Stimulated activated CD8-positive, alpha-beta memory T cell treated with anti-CD3 and anti-CD28 coated beads, Interleukin-2, amount 100 ng/mL, for 48 hours (primary cell): ENCODE data around the gene LY6G5C.
A peak's percentile ranks its signal among the peaks of the same experiment; 100 is the strongest.
"Not testable (repeated sequence)": the region's sequence is repeated elsewhere in the genome, so short reads cannot be mapped to it uniquely, and the experiment has no call there.

Experiments used
- DNase-seq, 2 donors: peaks; one replicate each; pipeline ENCODE4 v3.0.0-alpha.2; 2020; ENCODE audit warnings: low read depth in 2 of 2

Gene LY6G5C

DNA sequence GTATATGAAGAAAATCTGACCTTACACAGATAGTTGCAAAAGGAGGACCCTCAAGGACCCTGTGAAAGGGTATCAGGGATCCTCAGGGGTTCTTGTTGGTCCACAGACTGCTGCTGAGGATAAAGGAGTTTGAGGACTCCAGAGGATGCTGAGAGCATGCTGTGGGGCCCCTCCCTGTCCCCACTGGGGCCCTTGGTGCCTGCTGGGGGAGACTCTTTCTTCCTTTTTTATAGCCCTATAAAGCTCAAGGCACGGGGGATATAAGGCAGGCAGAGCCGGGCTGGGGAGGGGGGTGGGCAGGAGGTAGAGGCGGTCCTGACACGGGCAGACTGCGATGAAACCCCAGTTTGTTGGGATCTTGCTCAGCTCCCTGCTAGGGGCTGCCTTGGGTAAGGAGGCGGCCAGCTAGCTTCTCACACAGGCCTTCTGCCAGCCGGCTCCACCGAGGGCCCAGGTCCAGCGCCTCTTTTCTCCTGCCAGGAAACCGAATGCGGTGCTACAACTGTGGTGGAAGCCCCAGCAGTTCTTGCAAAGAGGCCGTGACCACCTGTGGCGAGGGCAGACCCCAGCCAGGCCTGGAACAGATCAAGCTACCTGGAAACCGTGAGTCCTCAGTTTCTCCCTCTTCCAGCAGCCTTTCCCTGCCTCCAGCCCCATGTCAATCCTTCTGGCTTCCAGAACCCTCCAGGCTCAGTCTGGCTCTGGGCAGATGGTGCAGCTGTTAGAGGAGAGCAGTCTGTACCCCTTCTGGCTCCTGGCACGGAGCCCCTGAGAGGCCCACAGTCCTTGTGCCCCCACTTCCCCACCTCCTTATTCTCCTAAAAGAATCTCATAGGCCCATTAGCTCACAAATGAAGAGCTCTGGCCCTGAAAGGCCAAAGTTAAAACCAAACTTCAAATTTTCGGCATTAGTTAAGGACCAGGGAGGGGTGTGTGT lies 34.4 kb upstream of the LY6G5C start, which contains the start of gene LY6G6D:
Gene LY6G6D (plus strand): TSS at position 327 of the 937 bp plus-strand sequence. CDS start 8 bp downstream, at position 335.
- no peak for DNase-seq

DNA sequence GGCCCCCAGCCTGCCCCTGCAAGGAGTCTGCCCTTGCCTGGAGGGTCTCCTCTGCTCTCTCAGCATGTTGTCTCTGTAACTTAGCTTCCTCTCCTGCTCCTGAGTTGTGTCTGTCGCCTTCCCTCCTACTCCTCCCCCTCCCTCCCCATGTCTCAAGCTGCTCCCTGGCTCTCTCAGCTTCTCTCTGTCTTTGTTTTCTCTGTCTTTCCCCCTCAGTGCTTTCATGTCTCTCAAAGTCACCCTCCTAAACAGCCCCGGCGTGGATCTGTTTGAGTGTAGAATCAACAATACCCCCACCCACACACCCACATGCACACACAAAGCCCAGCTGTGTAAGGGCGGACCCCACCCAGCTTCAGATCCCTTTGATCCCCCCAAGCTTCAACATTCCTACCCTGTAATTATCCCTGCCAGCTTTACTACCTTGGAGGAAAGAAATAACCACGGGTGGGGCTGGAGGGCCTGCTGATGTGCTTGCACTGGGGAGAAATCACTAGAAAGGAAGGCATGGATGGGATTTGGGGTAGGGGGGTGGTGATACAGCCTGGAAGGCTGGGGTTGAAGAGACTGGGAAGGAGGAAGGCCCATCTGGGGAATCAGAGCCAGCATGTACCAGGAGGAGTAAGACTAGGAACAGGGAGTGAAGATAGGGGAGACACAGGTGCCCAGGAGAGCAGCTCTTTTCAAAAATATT lies 33.3 kb upstream of the LY6G5C start:
- DNase-seq = no peak

DNA sequence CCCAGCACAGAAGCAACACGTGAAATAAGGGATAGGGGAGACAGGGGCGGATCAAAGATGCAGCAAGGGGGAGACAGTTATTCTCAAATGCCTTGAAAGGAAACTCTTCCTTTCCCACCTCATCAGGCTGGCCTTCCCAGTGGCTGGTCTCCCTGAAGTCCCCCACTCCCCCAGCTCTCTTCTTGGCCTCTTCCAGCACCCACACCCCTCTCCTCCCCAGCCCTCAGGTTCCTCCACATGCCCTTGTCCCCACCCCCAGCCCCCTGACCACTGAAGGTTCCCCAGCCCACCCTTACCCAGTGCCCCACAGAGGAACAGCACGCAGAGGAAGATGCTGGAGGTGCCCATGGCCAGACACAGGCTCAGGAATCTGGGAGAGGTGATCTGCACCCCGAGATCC lies 32.6 kb upstream of the LY6G5C start:
- no peak for DNase-seq

DNA sequence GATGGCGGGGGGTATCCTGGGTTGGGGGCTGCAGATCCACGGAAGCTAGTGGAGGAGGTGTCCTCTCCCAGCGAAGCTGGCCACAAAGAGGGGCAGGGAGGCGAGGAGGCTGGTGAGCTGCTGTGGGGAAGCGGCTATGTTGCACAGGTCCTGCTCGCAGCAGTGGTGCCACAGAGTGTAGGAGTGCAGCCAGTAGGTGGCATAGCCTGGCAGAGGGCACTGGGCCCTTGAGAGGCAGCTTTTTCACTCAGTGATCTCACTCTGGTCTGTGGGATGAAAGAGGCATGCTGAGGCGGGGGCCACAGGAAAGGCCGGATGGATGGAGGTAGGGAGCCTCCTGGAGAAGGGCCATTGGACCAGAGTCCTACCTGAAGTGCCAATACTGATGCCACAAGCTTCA lies 31.4 kb upstream of the LY6G5C start:
- no peak for DNase-seq

DNA sequence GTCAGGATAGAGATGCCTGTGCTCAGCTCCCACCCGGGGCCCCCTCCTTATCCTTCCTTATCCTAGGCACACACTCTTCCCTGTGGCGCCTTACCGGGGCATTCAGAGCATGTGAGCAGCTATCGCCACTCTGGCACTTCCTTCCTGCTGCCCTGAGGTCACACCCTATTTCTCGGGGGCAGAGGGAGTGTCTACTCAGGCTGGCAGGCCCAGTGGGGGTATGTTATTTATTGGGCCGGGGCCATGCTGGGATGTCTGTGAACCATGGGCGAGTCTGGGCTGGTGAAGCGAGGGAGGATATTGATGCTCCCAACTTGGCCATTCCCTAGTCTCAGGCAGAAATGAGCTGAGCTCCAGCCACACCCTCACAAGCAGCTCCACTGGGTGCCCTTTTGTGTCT lies 30.4 kb upstream of the LY6G5C start:
- DNase-seq = no peak

DNA sequence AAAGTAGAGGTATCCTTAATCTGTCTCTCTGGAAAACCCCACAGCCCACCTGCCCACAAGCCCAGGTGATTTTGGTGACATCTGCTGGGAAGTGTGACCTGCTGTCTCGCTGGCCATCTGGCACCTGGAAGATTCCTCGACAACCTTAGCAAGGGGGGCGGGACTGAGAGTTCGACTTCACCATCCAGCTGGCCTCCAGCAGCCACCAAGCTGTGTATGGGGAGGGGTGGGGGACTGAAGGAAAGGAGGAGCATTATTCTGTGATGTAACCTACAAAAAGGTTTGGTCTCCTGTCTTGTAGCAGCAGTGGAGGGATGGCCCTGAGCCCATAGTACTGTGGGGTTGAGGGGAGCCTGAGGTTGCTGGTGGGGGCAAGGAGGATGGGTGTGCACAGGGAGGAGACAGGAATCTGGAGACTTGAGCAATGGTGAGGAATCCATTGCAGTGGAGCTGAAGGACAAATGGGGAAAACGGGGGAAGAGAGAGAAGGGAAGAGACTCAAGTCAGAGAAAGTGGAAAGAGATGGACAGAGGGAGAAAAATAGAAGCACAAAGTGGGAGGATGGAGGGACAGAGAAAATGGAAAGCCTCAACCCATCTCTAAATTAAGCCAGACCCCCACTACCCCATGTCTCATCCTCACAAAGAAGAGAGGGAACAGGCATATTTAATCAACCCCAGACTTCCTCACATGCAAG lies 29.8 kb upstream of the LY6G5C start:
- DNase-seq = no peak

DNA sequence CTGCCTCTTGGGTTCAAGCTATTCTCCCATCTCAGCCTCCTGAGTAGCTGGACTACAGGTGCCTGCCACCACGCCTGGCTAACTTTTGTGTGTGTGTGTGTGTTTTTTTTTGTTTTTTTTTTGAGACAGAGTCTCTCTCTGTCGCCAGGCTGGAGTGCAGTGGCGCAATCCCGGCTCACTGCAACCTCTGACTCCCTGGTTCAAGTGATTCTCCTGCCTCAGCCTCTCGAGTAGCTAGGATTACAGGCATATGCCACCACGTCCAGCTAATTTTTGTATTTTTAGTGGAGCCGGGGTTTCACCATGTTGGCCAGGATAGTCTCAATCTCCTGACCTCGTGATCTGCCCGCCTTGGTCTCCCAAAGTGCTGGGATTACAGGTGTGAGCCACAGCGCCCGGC lies 28.3 kb upstream of the LY6G5C start:
- DNase-seq = not testable (repeated sequence)

DNA sequence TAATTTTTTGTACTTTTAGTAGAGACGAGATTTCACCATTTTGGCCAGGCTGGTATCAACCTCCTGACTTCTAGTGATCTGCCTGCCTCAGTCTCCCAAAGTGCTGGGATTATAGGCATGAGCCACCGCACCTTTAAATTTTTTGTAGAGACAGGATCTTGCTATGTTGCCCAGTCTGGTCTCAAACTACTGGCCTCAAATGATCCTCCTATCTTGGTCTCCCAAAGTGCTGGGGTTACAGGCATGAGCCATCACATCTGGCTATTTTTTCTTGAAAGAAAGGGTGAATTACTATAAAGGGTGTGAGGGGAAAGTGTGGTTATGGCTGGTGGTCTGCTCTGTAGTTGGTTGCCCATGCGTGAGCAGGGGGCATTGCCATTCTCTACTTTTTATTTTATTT lies 27.4 kb upstream of the LY6G5C start:
- no peak for DNase-seq

DNA sequence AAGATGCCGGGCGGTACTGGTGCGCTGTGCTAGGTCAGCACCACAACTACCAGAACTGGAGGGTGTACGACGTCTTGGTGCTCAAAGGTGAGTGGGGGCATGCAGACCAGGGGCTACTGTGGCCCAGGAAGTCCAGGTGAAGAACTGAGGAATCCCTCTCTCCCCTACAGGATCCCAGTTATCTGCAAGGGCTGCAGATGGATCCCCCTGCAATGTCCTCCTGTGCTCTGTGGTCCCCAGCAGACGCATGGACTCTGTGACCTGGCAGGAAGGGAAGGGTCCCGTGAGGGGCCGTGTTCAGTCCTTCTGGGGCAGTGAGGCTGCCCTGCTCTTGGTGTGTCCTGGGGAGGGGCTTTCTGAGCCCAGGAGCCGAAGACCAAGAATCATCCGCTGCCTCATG lies 26.8 kb upstream of the LY6G5C start:
- no peak for DNase-seq

DNA sequence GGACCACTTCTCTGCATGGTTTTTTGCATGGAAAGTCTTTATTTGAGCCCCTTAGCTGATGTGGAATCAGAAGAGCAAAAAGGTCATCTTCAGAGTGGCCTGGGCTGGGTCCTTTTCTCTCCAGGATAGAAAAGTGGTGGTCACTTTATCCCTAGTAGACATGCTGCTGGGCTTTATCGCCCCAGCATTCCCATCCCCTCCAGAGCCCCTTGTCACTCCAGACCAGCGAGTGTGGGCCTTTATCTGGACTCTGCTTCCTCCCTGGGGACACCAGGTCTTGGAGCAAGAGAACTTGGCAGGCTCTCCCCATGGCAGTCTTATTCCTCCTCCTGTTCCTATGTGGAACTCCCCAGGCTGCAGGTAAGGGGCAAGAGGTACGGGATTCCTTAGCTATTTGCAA lies 25.7 kb upstream of the LY6G5C start, which contains the start of gene LY6G6F:
Gene LY6G6F (plus strand): TSS at position 268 of the 400 bp plus-strand sequence. CDS start 41 bp downstream, at position 309.
- no peak for DNase-seq

DNA sequence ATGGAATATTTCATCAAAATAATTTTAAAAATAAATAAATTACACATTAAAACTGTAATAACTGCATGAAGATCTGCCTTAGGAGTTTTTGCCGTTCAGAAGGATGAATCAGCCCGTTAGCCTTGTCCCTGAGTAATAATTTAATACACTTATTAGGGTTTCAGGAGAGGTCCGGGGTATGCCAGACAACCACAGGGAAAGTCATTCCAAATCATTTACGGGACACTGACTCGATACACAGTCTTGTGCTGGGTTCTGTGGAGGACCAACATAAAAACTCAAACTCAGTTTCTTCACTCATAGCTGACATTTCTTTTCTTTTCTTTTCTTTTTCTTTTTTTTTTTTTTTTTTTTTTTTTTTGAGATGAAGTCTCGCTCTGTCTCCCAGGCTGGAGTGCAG lies 25.1 kb upstream of the LY6G5C start:
- no peak for DNase-seq

DNA sequence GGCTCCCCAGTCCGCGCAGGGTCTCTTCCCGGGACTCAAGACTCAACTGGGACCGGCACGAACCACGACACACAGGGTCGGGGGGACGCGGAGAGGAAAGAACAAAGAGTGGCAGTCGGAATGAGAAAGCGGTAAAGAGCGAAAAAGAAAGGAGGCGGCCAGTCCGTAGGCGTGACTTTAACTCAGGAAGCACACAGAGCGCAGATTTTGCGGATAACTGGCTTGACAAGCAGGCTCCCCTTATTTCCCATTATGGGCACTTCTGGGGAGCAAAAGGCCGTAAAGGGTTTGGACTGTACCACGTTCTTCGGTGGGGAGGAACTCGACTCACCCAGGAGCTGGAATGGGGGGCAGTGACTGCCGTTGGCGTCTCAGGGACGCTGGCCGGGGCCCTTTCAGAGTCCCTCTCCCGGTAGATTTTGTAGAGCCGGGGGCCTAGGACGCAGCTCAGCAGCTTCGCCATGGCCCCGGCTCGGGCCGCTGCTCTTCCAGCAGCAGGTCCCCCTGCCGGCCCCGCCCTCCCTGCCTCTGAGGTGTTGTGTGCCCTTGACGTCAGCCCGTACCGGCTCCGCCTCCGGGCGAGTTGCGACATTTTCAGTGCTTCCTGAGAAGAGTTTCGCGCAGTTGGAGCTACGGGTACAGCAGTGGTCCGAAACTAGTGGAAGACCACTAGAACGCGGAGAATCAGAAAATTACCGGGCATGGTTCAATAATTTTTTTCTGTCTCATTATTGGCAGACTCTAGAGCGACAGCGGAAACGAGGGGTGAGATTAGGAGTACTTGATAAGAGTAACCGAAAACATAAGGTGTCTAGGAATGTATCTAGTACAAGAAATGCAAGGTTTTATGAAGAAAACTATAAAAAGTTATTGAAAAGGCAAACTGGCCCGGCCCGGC lies 22.2 kb upstream of the LY6G5C start, which contains the start of gene ABHD16A:
Gene ABHD16A (minus strand): TSS at position 506 of the 898 bp plus-strand sequence. CDS start 43 bp downstream, at position 463.
- peak; percentile 98 for DNase-seq

DNA sequence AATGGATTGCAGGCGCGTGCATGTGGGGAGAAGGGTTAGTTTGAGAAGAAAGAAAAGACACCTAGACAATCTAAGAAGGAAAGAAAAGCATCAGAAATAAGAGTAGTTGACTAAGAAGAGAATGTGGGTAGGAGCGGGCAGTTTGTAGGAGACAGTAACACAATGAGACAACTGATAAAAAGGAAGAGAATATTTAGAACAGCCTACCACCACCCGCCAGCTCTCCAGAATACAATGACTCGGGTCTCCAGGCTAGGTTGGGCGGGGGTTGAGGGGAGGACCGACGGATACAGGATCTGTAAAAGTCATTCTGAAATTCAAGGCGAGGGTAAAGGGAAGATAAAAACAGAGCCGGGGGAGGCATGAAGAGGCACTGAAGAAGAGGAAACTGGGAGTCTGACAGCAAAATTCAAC lies 21.5 kb upstream of the LY6G5C start:
- no peak for DNase-seq

DNA sequence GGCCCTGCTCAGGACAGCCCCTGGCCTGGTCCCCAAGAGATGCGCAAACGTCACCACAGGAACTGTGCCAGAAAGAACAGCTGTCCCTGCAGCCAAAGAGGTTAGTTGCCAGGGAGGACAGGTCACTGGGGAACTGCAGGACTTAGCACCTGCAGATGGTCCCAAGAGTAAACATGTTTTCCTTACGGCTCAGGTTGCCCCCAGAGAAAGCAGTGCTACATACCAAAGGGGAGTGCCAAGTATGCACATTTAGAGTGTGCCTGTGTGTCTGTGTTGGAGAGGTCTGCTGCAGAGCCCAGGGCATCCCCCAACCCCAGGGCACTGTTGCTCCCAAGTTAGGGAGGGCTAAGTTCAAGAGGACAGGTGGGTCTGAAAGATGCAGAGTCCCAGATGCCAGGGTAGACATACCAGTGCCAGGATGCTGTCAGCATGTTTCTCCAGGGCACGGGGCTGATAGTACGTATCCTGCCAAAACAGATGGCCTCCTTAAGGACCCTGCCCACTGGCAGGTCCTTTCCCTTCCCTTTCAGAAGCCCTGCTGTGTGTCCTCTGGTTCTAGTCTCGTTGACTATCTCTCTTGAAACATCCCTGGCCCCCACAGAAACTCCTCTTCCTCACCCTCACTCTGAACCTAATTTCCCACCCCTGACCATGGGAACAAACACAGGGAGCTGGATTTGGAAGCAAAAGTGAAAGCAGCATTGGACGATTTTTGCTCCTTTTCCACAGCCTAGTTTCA lies 21.0 kb upstream of the LY6G5C start:
- DNase-seq = no peak

DNA sequence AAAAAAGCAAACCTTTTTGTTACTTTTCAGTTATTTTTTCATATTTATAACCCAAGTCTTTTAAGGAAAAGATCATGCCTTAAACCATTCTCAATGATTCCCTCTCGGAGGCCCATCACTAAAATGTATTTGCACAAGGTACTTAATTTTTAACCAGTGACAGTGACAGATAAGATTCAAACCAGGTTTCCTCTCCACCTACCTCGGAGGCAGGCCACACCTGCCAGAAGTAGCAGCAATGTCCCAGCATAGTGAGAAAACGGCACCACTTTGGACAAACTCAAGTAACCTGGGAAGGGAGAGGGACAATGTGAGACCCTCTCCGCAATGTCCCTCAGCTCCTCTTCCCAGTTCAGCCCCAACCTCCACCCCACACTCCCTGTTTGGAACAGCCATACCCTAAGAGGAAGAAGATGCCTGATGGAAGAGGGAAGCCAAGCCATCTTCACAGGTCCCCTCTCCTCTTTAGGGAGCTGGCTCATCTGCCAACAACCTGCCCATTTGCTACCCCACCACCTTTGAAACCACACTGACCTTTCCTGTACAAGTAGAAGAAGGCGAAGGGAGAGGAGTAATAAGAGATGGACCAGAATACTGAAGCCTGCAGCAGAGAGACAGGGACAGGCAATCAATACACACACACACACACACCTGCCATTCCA lies 20.0 kb upstream of the LY6G5C start:
- DNase-seq = no peak

DNA sequence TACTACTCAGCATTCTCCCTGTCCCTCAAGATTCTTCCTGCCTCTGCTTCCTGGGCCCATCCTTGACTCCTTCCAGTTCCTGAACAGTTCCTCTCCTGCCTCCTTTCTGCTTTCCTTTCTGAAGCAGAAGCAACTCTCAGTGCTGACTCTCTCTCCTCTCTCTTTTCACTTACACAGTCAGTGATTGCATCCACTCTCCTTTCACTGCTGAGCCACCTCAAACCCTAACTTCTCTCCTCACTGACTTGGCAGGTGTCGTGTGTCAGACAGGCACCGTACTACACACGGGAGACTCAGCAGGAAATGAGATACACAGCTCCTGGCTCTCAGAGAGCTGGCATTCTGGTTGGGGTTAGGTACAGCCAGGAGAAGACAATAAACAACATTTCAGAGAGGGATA lies 16.7 kb upstream of the LY6G5C start:
- no peak for DNase-seq

DNA sequence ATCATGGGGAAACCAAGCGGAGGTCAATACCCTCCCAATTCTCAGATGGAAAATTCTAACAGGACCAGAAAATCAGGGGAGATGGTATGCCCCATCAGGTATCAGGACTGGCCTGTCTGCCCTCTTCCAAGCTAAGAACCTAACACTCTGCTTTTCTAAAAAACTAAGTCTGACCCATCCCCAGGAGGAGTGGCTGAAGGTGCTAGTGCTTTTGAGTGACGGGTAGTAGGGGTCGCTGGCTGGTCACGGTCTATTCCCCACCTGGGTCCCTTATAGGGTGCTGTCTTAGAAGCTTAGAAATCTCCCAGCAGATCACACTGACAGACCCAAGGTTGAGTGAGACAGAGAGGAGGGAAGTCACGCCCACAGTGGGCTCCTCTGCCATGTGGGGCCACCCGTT lies 12.7 kb upstream of the LY6G5C start:
- DNase-seq = no peak

DNA sequence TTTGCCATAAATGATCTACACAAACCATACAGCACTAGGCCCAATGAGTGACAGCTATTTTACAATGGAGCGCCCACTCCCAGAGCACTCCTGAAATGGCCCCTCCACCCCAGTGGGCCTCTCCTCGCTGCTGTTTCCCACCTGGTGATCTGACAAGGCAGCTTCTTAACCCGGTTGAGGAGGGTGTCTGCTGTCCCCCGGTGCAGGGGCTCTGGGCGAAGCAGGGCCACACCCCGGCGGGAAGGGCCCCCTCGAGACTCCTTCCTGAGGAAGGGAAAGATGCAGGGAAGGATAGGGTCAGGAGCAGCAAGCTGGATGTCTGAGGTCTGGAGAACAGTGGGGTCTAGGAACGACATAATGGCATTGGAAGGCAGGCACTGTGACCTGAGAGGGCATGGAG lies 12.0 kb upstream of the LY6G5C start:
- no peak for DNase-seq

DNA sequence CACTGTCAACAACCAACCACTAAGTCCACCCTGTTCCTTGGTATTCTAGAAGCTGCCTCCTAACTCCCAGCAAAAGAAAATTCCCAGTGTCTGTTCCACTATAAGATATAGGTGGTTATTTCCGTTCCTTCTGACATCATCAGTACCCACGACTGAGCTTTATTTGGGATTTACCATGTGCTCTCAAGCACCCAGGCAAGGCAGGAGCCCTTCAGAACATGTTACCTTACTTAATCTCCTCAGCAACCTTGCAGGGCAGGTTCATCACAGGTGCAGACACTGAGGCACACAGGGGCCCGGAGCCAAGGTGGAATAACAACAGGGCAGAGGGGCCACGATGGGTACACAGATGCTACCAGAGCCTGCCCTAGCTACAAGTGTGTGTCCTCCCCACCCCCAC lies 11.5 kb upstream of the LY6G5C start:
- DNase-seq = no peak

DNA sequence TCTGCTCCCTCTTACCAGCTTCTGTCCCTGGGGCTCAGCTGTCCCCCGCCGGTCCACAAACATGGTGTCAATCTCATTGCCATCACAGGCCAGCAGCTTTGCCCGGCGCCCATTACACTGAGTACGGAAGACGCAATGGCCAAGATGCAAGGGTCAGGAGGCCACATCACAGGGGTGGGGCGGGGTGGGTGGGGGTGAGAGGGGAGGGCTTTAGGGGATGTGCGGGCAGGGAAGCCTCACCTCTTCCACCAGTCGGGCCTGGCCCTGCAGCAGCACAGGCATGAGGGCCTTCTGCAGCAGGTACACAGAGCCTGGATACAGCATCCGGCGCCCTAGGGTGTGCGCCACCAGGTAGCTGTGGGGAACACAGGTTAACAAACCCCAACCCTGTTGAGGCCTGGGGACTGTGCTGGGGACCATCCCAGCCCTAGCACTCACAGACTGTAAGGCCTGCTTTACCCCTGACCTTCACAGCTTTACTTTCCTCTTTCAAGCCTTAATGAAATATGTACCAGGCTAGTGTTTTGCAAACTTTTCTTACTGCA lies 10.8 kb upstream of the LY6G5C start:
- DNase-seq = no peak
